ENCODE data around the gene GP9. TPM values are rescaled to one million over a fixed set of nuclear protein-coding genes. Genes with fewer than 3 reads are reported as not detected.

GP9 gene
- total RNA-seq, 1 donor from 2014 or later = not detected

DNA sequence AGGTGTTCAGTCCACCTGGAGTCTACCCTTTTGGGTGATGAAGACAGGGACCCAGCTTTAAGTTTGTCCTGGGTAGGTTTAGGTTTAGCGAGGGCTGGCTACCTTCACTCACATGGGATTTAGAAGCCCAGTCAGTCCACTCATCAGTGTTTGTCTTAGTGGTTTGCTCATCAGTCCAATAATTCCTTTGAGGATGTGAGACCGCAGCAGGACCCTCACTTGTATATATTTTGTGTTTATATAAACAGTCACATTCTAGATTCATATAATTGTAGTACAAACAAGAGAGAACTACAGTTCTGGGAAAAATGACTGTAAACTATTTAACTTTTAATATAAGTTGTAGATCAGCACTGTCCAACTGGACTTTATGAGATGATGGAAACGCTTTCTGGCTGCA, 41.3 kb upstream of the GP9 start:
- no peaks in the 10 kb centered on the region for H3K9me3 Mint-ChIP-seq (ENCODE audit: unreplicated experiment)

GRCh38 chr3:129020691-129021090, 39.9 kb upstream of the GP9 start:
- Mint-ChIP-seq H3K36me3 (ENCODE audit: unreplicated experiment) (no peaks in the 10 kb centered on the region), H3K27ac (ENCODE audit: unreplicated experiment) (no peak overlapping the region), H3K9me3 (ENCODE audit: unreplicated experiment) (no peaks in the 10 kb centered on the region), H3K4me3 (ENCODE audit: unreplicated experiment) (no peak overlapping the region), H3K4me1 (ENCODE audit: unreplicated experiment) (no peaks in the 10 kb centered on the region), H3K27me3 (ENCODE audit: unreplicated experiment) (peaks cover 34% of the 10 kb centered on the region)
- DNase-seq (ENCODE audit: extremely low spot score, unreplicated experiment) = no peak
- TF ChIP-seq CTCF (IDR thresholded peaks at IDR 0.05) = no peak

More for the DNA sequence above, 41.3 kb upstream of the GP9 start:
- Mint-ChIP-seq H3K36me3 (ENCODE audit: unreplicated experiment) (no peaks in the 10 kb centered on the region), H3K27me3 (ENCODE audit: unreplicated experiment) (peaks cover 20% of the 10 kb centered on the region), H3K4me1 (ENCODE audit: unreplicated experiment) (no peaks in the 10 kb centered on the region), H3K4me3 (ENCODE audit: unreplicated experiment) (no peak overlapping the region), H3K27ac (ENCODE audit: unreplicated experiment) (no peak overlapping the region)
- TF ChIP-seq CTCF (IDR thresholded peaks at IDR 0.05) = no peak
- no peak for DNase-seq (ENCODE audit: extremely low spot score, unreplicated experiment)

DNA sequence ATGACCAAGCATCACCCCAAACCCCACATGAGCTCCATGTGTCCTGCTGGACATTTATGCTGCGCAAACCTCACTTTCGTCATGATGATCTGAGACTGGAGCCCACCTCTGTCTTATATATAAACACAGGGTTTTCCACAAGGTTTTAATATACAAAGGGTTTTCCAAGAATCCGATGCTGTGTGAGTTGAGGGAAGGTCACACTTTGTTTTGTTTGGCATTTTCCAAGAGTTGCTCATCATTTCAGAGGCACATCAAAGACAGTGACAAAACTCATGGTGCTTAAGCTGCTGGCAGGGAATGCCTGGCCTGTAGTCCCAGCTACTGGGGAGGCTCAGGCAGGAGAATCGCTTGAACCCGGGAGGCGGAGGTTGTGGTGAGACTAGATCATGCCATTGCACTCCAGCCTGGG, 39.4 kb upstream of the GP9 start:
- peaks cover 38% of the 10 kb centered on the region for H3K27me3 Mint-ChIP-seq (ENCODE audit: unreplicated experiment)
- no peaks in the 10 kb centered on the region for H3K9me3 Mint-ChIP-seq (ENCODE audit: unreplicated experiment)
- peaks cover 4% of the 10 kb centered on the region for H3K4me1 Mint-ChIP-seq (ENCODE audit: unreplicated experiment)
- H3K4me3 Mint-ChIP-seq (ENCODE audit: unreplicated experiment) = no peak overlapping the region
- H3K27ac Mint-ChIP-seq (ENCODE audit: unreplicated experiment) = no peak overlapping the region
- TF ChIP-seq CTCF (IDR thresholded peaks at IDR 0.05) = no peak
- DNase-seq (ENCODE audit: extremely low spot score, unreplicated experiment) = no peak
- H3K36me3 Mint-ChIP-seq (ENCODE audit: unreplicated experiment) = no peaks in the 10 kb centered on the region

GRCh38 chr3:129022114-129023007, 38.2 kb upstream of the GP9 start:
- Mint-ChIP-seq H3K4me1 (ENCODE audit: unreplicated experiment) (peaks cover 11% of the 10 kb centered on the region), H3K27me3 (ENCODE audit: unreplicated experiment) (peaks cover 43% of the 10 kb centered on the region), H3K4me3 (ENCODE audit: unreplicated experiment) (no peak overlapping the region), H3K36me3 (ENCODE audit: unreplicated experiment) (no peaks in the 10 kb centered on the region), H3K27ac (ENCODE audit: unreplicated experiment) (no peak overlapping the region), H3K9me3 (ENCODE audit: unreplicated experiment) (no peaks in the 10 kb centered on the region)
- DNase-seq (ENCODE audit: extremely low spot score, unreplicated experiment) = no peak
- TF ChIP-seq CTCF (IDR thresholded peaks at IDR 0.05) = no peak

DNA sequence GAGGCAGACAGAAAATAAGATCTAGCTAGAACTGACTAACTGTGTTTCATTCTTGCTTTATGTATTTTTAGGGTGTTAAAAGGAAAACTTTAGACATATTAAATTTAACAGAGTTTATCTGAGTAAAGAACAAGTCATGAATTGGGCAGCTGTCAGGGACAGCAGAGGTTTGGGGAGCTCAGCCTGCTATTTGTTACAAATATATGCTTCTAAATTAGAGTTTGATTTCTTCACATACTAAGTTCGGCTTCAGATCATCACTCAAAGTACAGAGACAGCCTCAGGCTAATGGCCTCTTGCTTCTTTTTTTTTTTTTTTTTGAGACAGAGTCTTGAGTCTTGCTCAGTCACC, 37.6 kb upstream of the GP9 start:
- no peaks in the 10 kb centered on the region for H3K36me3 Mint-ChIP-seq (ENCODE audit: unreplicated experiment)
- H3K27me3 Mint-ChIP-seq (ENCODE audit: unreplicated experiment) = peaks cover 43% of the 10 kb centered on the region
- no peak for DNase-seq (ENCODE audit: extremely low spot score, unreplicated experiment)
- peaks cover 11% of the 10 kb centered on the region for H3K4me1 Mint-ChIP-seq (ENCODE audit: unreplicated experiment)
- TF ChIP-seq CTCF (IDR thresholded peaks at IDR 0.05) = no peak
- H3K4me3 Mint-ChIP-seq (ENCODE audit: unreplicated experiment) = no peak overlapping the region
- H3K27ac Mint-ChIP-seq (ENCODE audit: unreplicated experiment) = no peak overlapping the region
- no peaks in the 10 kb centered on the region for H3K9me3 Mint-ChIP-seq (ENCODE audit: unreplicated experiment)
